GM21619 (cell line): ENCODE results near the gene CYP4F22.
"Not testable (repeated sequence)": the region's sequence is repeated elsewhere in the genome, so short reads cannot be mapped to it uniquely, and the experiment has no call there.

Experiments
- ATAC-seq: cut with Tn5 transposase; IDR thresholded peaks from one replicate; pipeline ENCODE4 v1.9.1; 2021; ENCODE audit not compliant: unreplicated experiment

The CYP4F22 gene

GRCh38 chr19:15564534-15565168, 56.3 kb downstream of the CYP4F22 start:
- ATAC-seq = no peak

GRCh38 chr19:15570420-15570819, 62.1 kb downstream of the CYP4F22 start:
- no peak for ATAC-seq

GRCh38 chr19:15575406-15575805, 67.1 kb downstream of the CYP4F22 start:
- ATAC-seq = no peak

- ATAC-seq = no peak
Observed at GRCh38 chr19:15576526-15577156, 68.3 kb downstream of the CYP4F22 start.

- no peak for ATAC-seq
Observed at GRCh38 chr19:15577184-15577771, 69.0 kb downstream of the CYP4F22 start.

GRCh38 chr19:15583346-15583745, 75.0 kb downstream of the CYP4F22 start:
- no peak for ATAC-seq

- no peak for ATAC-seq
Observed at GRCh38 chr19:15584095-15584494, 75.8 kb downstream of the CYP4F22 start.

GRCh38 chr19:15584541-15585115, 76.3 kb downstream of the CYP4F22 start:
- no peak for ATAC-seq

- ATAC-seq = no peak
Observed at GRCh38 chr19:15587663-15588062, 79.3 kb downstream of the CYP4F22 start.

- no peak for ATAC-seq
Observed at GRCh38 chr19:15588265-15588664, 79.9 kb downstream of the CYP4F22 start.

- ATAC-seq = no peak
Observed at GRCh38 chr19:15589760-15590451, 81.6 kb downstream of the CYP4F22 start.

- ATAC-seq = no peak
Observed at GRCh38 chr19:15591796-15592195, 83.5 kb downstream of the CYP4F22 start.

- not testable (repeated sequence) for ATAC-seq
Observed at GRCh38 chr19:15592506-15592905, 84.2 kb downstream of the CYP4F22 start.

GRCh38 chr19:15593766-15594165, 85.4 kb downstream of the CYP4F22 start:
- not testable (repeated sequence) for ATAC-seq

- ATAC-seq = no peak
Observed at GRCh38 chr19:15595069-15595468, 86.7 kb downstream of the CYP4F22 start.
